Endothelial cell of umbilical vein (primary cell): ENCODE data around the gene C1QL2. TPM values are rescaled to one million over a fixed set of nuclear protein-coding genes. Genes with fewer than 3 reads are reported as not detected.

Source experiments
- BruUV-seq: library from RNA; stranded (reverse); fragments of 400-500 nt; replicated peaks from 2 replicates; lab custom pipeline; 2021; lab: Mats Ljungman, UMichigan
- CTCF ChIA-PET: fragments of 300-600, 350-600 bp; sonication (Branson Sonifier 250); formaldehyde crosslinking; loops from one replicate; lab custom pipeline; 2021; ENCODE audit warnings: antibody characterized with exemption, inconsistent platforms; lab: Charles Lee
- POLR2A ChIA-PET: fragments of 300-600, 350-600 bp; sonication (Branson Sonifier 250); formaldehyde crosslinking; loops from one replicate; lab custom pipeline; 2021; ENCODE audit warnings: antibody characterized with exemption, inconsistent platforms; lab: Charles Lee
- DNase-seq: peaks from one replicate; pipeline ENCODE4 v3.0.0-alpha.2; 2011; ENCODE audit warnings: low read depth, low spot score
- FAIRE-seq: peaks from 2 replicates; lab custom pipeline; 2011; peaks lifted over from hg19 to GRCh38; lab: Jason Lieb, UNC
- H2AFZ ChIP-seq: 2 replicates; pipeline ENCODE4 v1.6.0; 2012; ENCODE audit warnings: low read depth, low read length, control low read depth, inconsistent platforms
- H3K27ac ChIP-seq: 2 replicates; pipeline ENCODE4 v1.5.1; 2011; ENCODE audit warnings: low read depth, mild to moderate bottlenecking, control low read depth, low read length, moderate library complexity; ENCODE audit not compliant: insufficient read depth
- H3K27me3 ChIP-seq, 2 experiments: 2 replicates each; pipeline versions ENCODE4 v1.6.0 to v1.6.1; 2011; ENCODE audit warnings: low read length in 2 of 2, mixed read lengths in 1 of 2; ENCODE audit not compliant: control insufficient read depth in 2 of 2, insufficient read depth in 2 of 2
- H3K36me3 ChIP-seq, 2 experiments: 2 replicates in 1 of 2; 3 replicates in 1 of 2; pipeline ENCODE4 v1.5.1; 2011; ENCODE audit warnings: low read length in 2 of 2, mild to moderate bottlenecking in 1 of 2, moderate library complexity in 1 of 2; ENCODE audit not compliant: control insufficient read depth in 2 of 2, insufficient read depth in 2 of 2; ENCODE audit errors: extremely low read depth in 1 of 2
- H3K4me1 ChIP-seq: 3 replicates; pipeline ENCODE4 v1.5.1; 2011; ENCODE audit warnings: mild to moderate bottlenecking, low read length; ENCODE audit not compliant: control insufficient read depth, insufficient read depth; ENCODE audit errors: extremely low read depth
- H3K4me2 ChIP-seq: 2 replicates; pipeline ENCODE4 v1.6.1; 2011; ENCODE audit warnings: low read length, control low read depth, mixed read lengths; ENCODE audit not compliant: insufficient read depth
- H3K4me3 ChIP-seq, 3 experiments: fragments of 200-600 bp in 1 of 3; sonication (generic), shearing (Covaris generic) in 1 of 3; replicated peaks in 1 of 3; 2 replicates each; pipeline ENCODE4 v1.5.1; 2011 to 2016; ENCODE audit warnings: control low read depth in 3 of 3, low read length in 3 of 3, mild to moderate bottlenecking in 2 of 3, inconsistent platforms in 1 of 3, low read depth in 1 of 3, moderate library complexity in 1 of 3; ENCODE audit not compliant: insufficient read depth in 1 of 3
- H3K79me2 ChIP-seq: 2 replicates; pipeline ENCODE4 v1.6.0; 2012; ENCODE audit warnings: low read length, inconsistent platforms; ENCODE audit not compliant: control insufficient read depth, insufficient read depth
- H3K9ac ChIP-seq: replicated peaks from 2 replicates; pipeline ENCODE3; 2011; ENCODE audit warnings: low read length, control low read depth; ENCODE audit not compliant: insufficient read depth; ENCODE audit errors: extremely low read depth
- H3K9me1 ChIP-seq: replicated peaks from 3 replicates; pipeline ENCODE4 v1.6.0; 2011; ENCODE audit warnings: mild to moderate bottlenecking, low read length; ENCODE audit not compliant: control insufficient read depth, insufficient read depth; ENCODE audit errors: extremely low read depth
- H3K9me3 ChIP-seq: replicated peaks from 2 replicates; pipeline ENCODE4 v1.5.1; 2012; ENCODE audit warnings: low read length, inconsistent platforms; ENCODE audit not compliant: control insufficient read depth, insufficient read depth
- H4K20me1 ChIP-seq: replicated peaks from 2 replicates; pipeline ENCODE3; 2011; ENCODE audit warnings: mild to moderate bottlenecking, low read length; ENCODE audit not compliant: control insufficient read depth, insufficient read depth; ENCODE audit errors: extremely low read depth
- EZH2 ChIP-seq: IDR thresholded peaks from 2 replicates; pipeline ENCODE4 v1.6.1; 2012; ENCODE audit warnings: borderline replicate concordance, low read depth, mild to moderate bottlenecking, moderate library complexity, low read length, inconsistent platforms; ENCODE audit not compliant: severe bottlenecking
- FOS ChIP-seq: IDR thresholded peaks from 2 replicates; pipeline ENCODE4 v1.6.1; 2011; ENCODE audit warnings: mild to moderate bottlenecking, low read length, moderate library complexity, borderline replicate concordance; ENCODE audit not compliant: insufficient read depth
- GATA2 ChIP-seq: IDR thresholded peaks from 2 replicates; pipeline ENCODE4 v1.7.0; 2011; ENCODE audit warnings: low read depth, mild to moderate bottlenecking, moderate library complexity, mixed read lengths, low read length; ENCODE audit not compliant: insufficient read length, insufficient read depth
- JUN ChIP-seq: IDR thresholded peaks from 2 replicates; pipeline ENCODE4 v1.6.1; 2011; ENCODE audit warnings: borderline replicate concordance, low read depth; ENCODE audit not compliant: insufficient read length, insufficient read depth
- MYC ChIP-seq: IDR thresholded peaks from one replicate; pipeline ENCODE4 v1.6.1; 2011; ENCODE audit warnings: mild to moderate bottlenecking, low read depth, low read length
- POLR2A ChIP-seq: IDR thresholded peaks from 2 replicates; pipeline ENCODE4 v1.6.1; 2012; ENCODE audit warnings: low read depth, mild to moderate bottlenecking, control low read depth, low read length
- POLR2AphosphoS5 ChIP-seq: IDR thresholded peaks from 2 replicates; pipeline ENCODE4 v1.6.1; 2012; ENCODE audit warnings: low read depth, mild to moderate bottlenecking, control low read depth, low read length, moderate library complexity; ENCODE audit not compliant: insufficient read depth
- dilution Hi-C: fragments of 300-500 bp; cut with MboI; formaldehyde crosslinking; loops from one replicate; pipeline ENCODE4 v1.15.0; 2019; ENCODE audit warnings: low sequenced_read_pairs; ENCODE audit not compliant: extremely low pct_ligation_motif_present
- intact Hi-C: fragments of 100-400 bp; cut with micrococcal nuclease; formaldehyde crosslinking; loops from one replicate; pipeline ENCODE4 v1.10.0; 2022
- polyA plus RNA-seq, 4 experiments: library from polyadenylated mRNA; depleted of rRNA in 3 of 4; stranded (reverse) in 3 of 4; unstranded in 1 of 4; fragments of >200 nt; gene quantifications; 2 replicates each; pipeline versions ENCODE4 v1.2.1 to v1.2.3, GENCODE V29; 2011 to 2012; ENCODE audit warnings: missing spikeins in 1 of 4
- total RNA-seq: library from RNA; stranded (reverse); gene quantifications from 2 replicates; pipeline ENCODE4 v1.2.3, GENCODE V29; 2021
- TF ChIP-seq, protein P1 (sequence below): IDR thresholded peaks from 2 replicates; pipeline ENCODE4 v1.6.1; 2011; ENCODE audit not compliant: insufficient read depth, insufficient read length
- TF ChIP-seq, protein P2 (sequence below), 2 donors: IDR thresholded peaks; 1 replicate in 1 of 2; 2 replicates in 1 of 2; pipeline ENCODE4 v1.5.1; 2011; ENCODE audit warnings: low read length in 2 of 2, mild to moderate bottlenecking in 2 of 2, moderate library complexity in 2 of 2, control low read depth in 1 of 2, inconsistent platforms in 1 of 2, low read depth in 1 of 2; ENCODE audit not compliant: insufficient read depth in 1 of 2; ENCODE audit errors: extremely low read depth in 1 of 2

The C1QL2 gene
- total and polyA plus RNA-seq, 2 donors (not counting 3 experiments of a cell fraction or from before 2014, with no cell fraction given) = not detected

DNA sequence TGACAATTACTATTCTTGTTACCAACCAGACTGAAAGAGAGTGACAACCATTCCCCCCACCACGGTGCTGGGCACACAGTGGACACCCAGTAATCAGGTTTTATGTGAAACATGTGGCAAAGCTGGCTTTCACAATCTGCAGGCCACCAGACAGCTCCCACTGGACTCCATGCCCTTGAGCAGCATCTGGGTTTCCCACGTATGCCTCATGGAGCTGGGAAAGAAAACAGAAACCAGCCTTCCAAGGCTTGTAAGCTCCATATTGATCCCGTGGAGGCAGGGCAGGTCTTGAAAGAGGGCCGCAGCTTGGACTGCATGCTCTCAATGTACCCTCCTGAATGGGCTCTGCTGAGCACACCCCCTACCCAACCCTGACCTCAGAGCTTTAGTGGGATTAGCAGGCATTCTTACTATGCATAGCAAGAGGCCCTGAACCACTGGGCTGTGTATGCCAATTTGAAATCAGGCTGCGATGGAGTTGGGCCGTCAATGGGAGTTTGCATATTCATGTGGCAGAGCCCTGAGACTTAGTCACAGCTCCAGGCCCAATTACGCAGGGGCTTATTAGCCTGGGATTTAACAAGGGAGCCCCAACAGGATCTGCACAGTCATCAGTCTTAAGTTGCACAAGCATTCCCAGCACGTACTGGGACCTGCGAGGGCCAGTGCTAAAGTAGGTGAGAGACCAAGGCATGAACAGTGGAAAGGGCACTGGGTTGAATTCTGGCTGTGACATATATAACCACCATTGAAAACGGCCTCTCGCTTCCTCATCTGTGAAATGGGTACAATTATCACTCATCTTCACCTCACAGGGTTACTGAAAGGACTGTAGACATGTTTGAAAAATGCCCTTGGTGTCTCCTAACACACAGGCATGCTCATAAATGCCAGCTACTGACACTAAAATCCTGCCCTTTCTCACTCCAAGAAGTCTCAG is 10.5 kb downstream of the C1QL2 start:
- dilution Hi-C loops = no loop called here
- no peak for DNase-seq
- Histone ChIP-seq H3K9ac (no peak overlapping the region), H3K79me2 (no peaks in the 10 kb centered on the region), H3K9me3 (no peaks in the 10 kb centered on the region), H3K9me1 (no peaks in the 10 kb centered on the region), H3K4me3 (no peak overlapping the region), H3K4me1 (no peaks in the 10 kb centered on the region), H2AFZ (no peak overlapping the region), H3K4me2 (no peak overlapping the region), H4K20me1 (no peaks in the 10 kb centered on the region), H3K36me3 (no peaks in the 10 kb centered on the region), H3K27me3 (no peaks in the 10 kb centered on the region), H3K27ac (no peak overlapping the region)
- BruUV-seq = no TSS peak
- no peak for FAIRE-seq
- ChIA-PET CTCF (interaction anchor here (1.1 to 1.4 kb wide), 2 partner anchors 12 to 21 kb away, joined by 3 to 4 read pairs; no protein-coding TSS in a partner anchor), POLR2A (no interaction called here)
- no peak for TF ChIP-seq GATA2
- no peak for TF ChIP-seq POLR2A
- no peak for TF ChIP-seq JUN
- intact Hi-C loops = no loop called here

DNA sequence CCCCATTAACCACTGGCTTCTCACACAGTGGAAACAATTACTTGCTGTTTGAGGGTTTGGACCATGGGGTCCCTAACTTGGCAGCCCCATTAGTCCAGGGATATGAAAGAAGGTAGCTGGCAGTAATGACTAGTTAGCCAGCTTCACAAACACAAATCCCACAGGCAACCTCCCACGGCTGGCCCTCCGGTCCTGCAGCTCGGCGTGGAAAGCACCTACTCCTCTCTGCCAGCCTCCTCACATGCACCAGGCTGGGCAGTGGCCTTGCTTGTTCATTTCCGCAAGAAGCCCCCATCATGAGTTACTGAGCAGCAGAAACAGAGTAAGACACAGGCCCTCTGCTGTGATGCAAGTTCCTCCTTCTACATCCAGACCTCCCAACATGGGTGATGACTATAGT is 13.7 kb downstream of the C1QL2 start:
- Histone ChIP-seq H3K9ac (no peak overlapping the region), H2AFZ (no peak overlapping the region), H3K36me3 (no peaks in the 10 kb centered on the region), H3K27ac (no peak overlapping the region), H3K79me2 (no peaks in the 10 kb centered on the region), H3K4me3 (no peak overlapping the region), H3K4me2 (no peak overlapping the region), H3K4me1 (no peaks in the 10 kb centered on the region), H3K9me3 (no peaks in the 10 kb centered on the region), H4K20me1 (no peaks in the 10 kb centered on the region), H3K9me1 (no peaks in the 10 kb centered on the region), H3K27me3 (no peaks in the 10 kb centered on the region)
- intact Hi-C loops = no loop called here
- FAIRE-seq (no peak), DNase-seq (no peak)
- BruUV-seq = no TSS peak
- TF ChIP-seq FOS = no peak
- no peak for TF ChIP-seq JUN
- no peak for TF ChIP-seq MYC
- no peak for TF ChIP-seq EZH2
- TF ChIP-seq, protein P1, sequence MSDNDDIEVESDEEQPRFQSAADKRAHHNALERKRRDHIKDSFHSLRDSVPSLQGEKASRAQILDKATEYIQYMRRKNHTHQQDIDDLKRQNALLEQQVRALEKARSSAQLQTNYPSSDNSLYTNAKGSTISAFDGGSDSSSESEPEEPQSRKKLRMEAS = no peak
- no peak for TF ChIP-seq POLR2AphosphoS5
- no peak for TF ChIP-seq POLR2A
- TF ChIP-seq GATA2 = no peak
- TF ChIP-seq, protein P2, sequence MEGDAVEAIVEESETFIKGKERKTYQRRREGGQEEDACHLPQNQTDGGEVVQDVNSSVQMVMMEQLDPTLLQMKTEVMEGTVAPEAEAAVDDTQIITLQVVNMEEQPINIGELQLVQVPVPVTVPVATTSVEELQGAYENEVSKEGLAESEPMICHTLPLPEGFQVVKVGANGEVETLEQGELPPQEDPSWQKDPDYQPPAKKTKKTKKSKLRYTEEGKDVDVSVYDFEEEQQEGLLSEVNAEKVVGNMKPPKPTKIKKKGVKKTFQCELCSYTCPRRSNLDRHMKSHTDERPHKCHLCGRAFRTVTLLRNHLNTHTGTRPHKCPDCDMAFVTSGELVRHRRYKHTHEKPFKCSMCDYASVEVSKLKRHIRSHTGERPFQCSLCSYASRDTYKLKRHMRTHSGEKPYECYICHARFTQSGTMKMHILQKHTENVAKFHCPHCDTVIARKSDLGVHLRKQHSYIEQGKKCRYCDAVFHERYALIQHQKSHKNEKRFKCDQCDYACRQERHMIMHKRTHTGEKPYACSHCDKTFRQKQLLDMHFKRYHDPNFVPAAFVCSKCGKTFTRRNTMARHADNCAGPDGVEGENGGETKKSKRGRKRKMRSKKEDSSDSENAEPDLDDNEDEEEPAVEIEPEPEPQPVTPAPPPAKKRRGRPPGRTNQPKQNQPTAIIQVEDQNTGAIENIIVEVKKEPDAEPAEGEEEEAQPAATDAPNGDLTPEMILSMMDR (IDR thresholded peaks at IDR 0.05; ENCODE audit: extremely low read depth in 1 of 2, insufficient read depth in 1 of 2, low read depth in 1 of 2, low read length in 2 of 2) = no peak
- dilution Hi-C loops = no loop called here
- CTCF ChIA-PET = no interaction called here
- POLR2A ChIA-PET = no interaction called here
